GM21825 (cell line): ENCODE data around the gene DENND1B.

Experiments
- ATAC-seq: cut with Tn5 transposase; IDR thresholded peaks from one replicate; pipeline ENCODE4 v1.9.1; 2021; ENCODE audit warnings: mild to moderate bottlenecking, moderate library complexity; ENCODE audit not compliant: unreplicated experiment

Gene DENND1B

GRCh38 chr1:197686231-197686630, 89.0 kb downstream of the DENND1B start:
- ATAC-seq, result no peak

- no peak for ATAC-seq
These were observed 89.5 kb downstream of the DENND1B start for GRCh38 chr1:197685785-197686184.

DNA sequence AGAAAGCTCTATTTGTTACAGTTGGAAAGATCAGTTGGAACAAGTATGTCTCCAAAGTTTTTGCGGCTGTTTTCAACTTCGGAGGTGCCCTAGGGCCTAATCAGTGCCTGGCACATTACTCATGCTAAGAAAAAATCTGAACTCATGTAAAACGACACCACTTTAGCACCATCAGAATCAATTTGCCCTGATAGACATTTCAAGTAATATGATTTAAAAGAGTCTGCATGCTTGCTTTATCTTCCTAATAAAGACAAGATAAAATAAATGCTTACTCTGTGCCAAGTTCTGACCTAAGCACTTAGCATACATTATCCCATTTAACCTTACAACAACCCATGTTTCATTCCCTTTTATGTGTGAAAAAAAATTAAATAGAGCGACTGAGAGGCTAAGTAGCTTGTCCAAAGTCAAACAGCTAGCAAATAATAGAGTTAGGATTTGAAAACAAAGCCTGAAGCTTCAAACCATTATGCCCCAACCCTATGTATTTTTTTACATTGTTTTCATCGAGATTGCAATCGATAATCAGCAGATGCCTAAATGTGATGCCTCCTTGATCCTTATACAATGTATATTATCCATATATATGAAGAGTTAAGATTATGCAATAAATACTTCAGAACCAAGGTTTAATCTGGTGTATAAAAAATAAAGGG, 91.3 kb downstream of the DENND1B start:
- no peak for ATAC-seq

- no peak for ATAC-seq
These were observed 92.0 kb downstream of the DENND1B start for GRCh38 chr1:197683280-197683679.

GRCh38 chr1:197680311-197680710, 95.0 kb downstream of the DENND1B start:
- no peak for ATAC-seq

DNA sequence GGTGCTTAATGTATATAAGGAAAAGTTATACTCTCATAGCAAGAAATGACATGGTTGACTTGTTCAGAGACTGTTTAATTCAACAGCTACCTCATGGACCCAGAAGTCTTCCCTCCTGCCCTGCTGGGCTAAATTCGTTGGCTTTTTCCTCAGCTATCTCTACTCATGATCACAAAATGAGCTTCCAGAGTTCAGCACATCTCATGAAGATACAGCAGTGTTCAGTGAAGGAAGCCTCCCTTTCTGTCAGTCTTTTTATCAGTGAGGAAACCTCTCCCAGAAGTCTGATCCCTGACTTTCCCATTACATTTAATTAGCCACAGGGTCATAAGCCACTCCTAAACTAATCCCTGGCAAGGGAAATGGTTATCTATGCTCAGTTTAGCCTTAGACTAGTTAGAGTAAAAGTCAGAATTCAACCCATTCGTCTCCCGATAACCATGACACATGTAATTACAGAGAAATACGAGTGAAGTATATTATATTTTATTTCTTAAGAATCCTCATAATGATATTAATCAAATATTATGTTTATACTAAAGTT, 97.5 kb downstream of the DENND1B start:
- ATAC-seq, result no peak

GRCh38 chr1:197677313-197677712, 98.0 kb downstream of the DENND1B start:
- no peak for ATAC-seq

DNA sequence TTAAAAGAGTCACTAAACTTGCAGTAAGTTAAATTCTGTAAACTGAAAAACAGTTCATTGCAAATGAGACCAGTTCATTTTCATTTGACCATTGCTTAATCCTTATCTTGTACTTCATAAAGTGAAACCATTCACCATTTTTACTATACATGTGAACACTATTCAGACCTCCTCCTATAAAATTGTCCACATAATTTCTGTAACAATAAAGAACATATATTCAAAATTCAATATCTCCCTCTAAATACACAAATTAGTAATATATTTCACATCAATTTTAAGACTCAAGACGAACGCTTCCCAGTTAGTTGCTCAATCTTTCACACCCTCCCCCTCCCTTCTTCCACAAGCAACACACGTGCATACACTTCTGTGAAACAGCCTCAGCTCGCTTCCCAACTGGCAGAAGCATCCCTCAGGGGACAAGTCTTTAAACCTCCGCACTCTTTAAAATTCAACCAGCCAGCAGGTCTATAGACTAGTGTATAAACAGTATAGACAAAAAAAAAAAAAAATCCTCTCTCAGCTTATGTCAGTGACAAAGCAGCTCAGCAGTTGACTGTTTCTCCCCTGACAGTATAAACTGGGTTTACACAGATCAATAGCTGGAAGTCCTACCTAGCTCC, 99.6 kb downstream of the DENND1B start:
- no peak for ATAC-seq

DNA sequence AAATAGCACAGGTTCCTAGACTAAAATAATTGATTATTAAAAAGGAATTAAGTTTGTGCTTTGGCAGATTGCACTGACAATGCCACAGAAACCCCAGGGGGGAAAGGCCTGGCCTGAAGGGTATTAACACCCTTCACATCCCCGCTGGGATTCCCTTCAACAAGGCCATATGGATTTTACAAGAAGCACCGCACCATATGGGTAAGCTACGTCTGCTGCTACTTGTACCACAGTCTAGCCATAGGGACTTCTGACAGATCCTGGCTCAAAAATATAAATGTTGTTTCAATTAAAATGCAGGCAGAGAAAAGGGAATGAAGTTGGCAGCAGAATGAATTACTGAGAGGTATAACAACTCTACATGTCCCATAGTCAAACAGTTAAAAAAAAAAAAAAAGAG, 101.0 kb downstream of the DENND1B start:
- ATAC-seq, result no peak

DNA sequence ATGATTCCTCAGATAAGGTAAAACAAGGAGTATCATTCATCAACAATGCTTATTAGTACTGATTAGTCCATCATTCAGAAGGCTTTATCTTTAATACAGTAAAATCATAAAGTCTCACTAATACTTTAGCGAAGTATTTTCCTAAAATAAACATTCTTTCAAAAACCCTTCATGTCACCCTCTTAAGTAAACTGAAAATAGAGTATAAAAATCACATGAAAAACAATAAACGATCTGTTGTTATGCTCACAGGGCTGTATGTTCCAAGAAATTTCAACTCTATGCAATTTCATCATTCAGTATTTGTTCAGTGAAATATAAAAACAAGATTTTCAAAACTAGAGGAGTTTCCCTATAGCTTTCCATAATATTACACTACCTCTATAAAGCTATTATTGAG, 102.0 kb downstream of the DENND1B start:
- no peak for ATAC-seq

- no peak for ATAC-seq
These were observed 102.9 kb downstream of the DENND1B start for GRCh38 chr1:197672347-197672746.

DNA sequence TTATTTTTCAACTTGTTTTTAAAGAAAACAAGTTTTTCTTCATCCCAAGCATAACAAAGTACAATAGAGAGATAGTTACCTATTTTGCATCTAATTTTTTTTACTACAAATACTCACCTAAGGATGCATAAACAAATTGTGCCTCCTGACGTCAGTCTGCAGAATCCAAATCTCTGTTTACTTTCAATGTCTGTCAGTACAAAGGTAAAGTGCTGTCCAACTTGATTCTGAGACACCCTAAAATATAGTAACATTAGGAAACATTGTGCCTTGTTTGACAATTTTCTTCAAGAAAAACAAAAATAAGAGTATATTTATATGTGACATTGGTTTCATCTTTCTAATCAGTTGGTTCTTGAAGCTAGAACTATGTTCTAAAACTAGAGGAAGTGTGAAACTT, 103.4 kb downstream of the DENND1B start:
- no peak for ATAC-seq

DNA sequence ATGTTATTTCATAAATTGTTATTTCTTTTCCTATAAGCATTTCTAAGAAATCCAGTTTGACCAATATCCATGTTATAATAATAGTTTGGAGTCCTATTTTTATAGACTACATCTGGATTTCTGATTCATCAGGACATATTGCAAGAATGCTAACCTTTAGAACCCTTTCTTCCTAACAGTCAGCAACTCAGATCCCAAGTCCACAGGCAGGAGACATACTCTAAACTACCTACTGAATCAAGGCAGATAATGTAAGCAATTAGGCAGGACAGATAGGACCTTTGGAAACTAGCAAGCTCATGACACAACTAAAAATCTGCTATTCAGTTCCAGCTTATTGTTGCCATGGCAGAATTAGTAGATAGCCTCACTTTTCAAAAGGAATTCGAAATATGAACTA, 104.1 kb downstream of the DENND1B start:
- ATAC-seq, result no peak

DNA sequence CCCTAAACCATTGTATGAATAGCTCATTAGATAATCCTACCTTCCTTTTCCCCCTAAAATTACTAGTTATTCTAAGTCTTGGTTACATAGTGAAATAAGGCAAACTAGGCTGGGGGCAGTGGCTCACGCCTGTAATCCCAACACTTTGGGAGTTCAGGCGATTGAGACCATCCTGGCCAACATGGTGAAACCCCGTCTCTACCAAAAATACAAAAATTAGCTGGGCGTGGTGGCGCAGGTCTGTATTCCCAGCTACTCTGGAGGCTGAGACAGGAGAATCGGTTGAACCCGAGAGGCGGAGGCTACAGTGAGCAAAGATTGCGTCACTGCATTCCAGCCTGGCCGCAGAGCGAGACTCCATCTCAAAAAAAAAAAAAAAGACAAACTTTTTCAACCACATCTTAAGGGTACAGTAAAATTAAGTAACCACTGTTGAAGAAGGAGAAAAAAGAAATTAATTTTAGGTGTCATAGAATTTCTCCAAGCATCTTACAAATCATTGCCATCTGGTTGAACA, 108.5 kb downstream of the DENND1B start:
- no peak for ATAC-seq

DNA sequence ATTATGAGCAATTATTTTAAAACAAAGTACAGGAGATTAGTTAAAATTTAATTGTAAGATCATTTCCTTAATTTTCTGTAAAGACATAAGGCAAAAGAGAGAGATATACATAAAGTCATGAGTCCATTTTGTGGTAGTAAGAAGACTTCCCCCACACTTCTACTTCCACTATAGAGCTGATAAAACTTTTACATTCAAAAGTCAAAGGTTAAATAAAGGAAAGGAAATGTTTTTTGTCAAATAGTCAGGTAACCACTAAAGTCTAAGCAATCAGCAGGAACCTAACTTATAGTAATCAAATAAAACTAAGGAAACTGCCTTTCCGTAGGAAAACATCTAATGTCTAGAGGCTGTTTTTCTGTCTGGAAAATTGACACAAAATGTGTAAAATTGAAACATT, 110.9 kb downstream of the DENND1B start:
- ATAC-seq, result no peak

DNA sequence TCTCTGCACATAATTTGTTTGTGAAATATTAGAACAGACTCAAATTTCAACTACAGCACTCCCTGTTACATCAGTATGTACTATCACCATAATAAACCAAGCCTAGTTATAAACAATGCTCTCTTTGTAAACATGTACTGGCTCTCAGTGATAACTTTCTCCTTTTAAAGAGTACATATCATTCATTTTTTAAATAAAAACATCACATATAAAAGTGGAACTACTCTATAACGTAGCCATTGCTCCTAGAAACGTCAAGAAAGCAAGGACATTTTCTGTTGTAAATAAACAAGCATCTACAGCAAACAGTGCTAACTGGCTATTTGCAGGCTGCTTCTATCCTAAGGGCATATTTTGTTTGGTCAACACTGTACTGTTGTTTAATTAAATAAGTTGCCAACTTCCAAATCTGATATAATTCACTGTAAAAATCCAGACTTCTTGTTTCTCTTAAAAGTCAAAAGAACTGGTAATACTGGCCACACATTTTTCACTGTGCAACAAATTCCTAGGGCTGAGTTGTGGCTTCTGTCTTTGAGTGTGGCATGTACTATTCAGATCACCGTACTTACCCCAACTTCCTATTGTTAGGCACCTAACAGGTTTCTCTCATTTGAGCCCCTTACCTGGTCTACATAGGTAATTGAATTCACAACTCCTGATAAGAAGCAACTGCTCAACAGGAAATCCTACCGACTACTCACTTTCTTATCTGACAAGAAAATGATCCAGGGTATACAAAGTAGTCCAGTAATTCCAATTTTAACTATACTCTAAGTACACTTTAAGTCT, 111.9 kb downstream of the DENND1B start:
- ATAC-seq, result no peak

GRCh38 chr1:197660389-197660788, 114.9 kb downstream of the DENND1B start:
- ATAC-seq, result no peak

DNA sequence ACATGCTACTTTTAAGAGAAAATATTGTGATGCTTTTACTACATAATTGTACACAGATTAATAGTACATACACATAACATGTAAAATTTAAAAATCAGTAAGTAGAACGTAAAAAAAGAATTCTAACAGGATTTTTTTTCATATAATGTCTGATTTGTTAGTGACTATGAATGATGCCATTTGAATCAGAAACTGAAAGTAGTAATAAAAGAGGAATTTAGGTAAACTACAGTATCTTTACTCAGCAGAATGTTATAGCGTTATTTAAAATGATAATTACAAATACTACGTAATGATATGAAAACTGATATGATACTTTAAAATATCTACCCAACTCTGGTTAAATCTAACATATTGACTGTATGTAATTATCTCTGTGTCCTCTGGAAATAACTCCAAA, 116.1 kb downstream of the DENND1B start:
- ATAC-seq, result no peak

DNA sequence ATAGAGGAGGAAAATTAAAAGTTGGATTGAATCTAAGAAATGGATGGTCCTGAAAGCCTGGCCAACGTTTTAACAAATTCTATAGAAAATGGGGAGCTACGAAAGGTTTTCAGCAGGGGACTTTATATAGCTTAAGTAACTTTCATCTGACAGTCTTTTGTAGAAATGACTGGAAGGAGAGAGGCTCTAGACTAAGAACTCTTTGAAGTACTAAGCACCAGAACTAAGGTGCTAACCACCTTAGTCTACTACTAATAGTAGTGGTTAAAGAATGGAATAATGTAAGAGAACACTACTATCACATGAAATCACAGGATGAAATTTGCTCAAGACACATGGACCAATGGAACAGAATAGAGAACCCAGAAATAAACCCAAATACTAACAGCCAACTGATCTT, 126.1 kb downstream of the DENND1B start:
- ATAC-seq, result no peak

- no peak for ATAC-seq
These were observed 137.0 kb downstream of the DENND1B start for GRCh38 chr1:197638316-197638715.

DNA sequence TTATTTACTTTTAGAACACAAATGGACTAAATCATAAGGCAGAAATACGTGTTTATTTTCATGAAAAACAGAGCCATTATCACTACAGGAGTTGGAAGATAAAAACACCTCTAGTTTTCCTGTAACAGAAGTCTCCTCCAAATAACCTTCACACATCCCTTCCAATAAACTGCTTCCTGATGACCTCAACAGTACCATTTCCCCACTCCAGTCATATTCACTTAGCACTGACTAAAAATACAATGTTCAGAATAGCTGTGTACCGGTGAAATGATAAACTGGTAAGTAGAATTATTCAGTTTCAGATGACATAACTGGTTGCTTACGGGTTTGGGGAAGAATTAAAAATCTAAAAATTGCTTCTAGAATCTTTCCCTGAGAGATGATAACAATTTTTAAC, 137.9 kb downstream of the DENND1B start:
- ATAC-seq, result no peak
